HG03469 (cell line): ENCODE results near the gene MTX3.

Source experiments
- ATAC-seq: cut with Tn5 transposase; IDR thresholded peaks from one replicate; pipeline ENCODE4 v1.9.1; 2021; ENCODE audit warnings: mild to moderate bottlenecking, moderate library complexity, moderate number of reproducible peaks; ENCODE audit not compliant: unreplicated experiment

The MTX3 gene, protein sequence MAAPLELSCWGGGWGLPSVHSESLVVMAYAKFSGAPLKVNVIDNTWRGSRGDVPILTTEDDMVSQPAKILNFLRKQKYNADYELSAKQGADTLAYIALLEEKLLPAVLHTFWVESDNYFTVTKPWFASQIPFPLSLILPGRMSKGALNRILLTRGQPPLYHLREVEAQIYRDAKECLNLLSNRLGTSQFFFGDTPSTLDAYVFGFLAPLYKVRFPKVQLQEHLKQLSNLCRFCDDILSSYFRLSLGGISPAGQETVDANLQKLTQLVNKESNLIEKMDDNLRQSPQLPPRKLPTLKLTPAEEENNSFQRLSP

DNA sequence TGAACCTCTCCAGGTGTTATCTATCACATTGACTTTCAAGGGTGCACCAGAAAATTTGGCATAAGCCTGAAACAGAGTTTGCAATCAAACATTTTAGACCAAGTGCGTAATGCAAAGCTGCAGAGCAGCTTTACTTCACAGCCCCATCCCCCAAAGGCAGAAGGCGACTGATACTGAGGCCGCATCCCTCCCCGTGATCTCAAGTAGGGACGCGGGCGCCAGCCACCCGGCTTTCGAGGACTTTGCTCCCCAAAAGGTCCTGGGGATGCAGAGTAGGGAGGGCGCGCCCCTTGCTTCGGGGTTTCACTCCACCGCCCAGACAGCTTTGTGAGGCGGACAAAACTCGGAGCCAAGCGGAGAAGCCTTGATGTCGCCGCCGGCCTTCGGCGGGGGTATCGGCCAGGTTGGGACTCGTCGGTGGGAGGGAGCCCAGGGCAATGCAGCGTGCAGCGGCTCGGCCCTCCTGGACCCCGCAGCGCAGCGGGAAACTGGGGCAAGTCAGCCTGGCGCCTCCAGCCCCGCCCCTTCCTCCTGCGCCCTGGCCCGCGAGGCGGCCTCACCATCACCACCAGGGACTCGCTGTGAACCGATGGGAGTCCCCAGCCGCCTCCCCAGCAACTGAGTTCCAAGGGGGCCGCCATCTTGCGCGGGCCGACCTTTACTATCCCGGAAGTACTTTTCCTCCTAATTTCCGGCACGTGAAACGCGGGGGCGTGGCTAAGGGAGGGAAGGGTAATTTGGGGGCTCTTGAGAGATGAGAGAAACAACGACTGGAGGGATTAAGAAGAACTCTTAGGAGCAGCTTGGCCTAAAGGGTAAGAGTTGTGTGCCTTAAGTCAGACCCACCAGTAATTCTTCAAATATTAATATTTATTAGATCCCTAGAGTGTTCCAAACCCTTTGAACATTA lies at the start of gene MTX3:
Gene MTX3 (minus strand): TSS at position 665 of the 910 bp plus-strand sequence. CDS start 24 bp downstream, at position 641.
- ATAC-seq: peak; percentile 66

DNA sequence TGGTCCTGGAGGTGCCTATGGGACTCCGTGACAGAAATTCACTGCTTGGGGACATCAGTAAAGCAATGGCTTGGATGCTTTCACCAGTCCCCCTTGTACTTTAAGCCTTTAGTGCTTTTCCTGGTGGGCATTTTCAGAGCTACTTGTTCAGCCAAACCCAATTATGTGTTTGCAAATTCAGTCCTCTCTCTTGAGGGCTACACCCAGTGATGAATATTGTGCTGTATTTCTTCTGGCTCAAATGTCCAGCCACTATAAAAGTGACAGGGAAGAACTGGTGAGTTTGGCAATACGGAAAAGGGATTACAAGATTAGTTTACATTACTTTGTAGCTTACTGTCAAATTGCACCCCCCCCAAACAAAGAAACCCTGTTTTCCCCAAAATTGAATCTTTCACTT lies 48.6 kb upstream of the MTX3 start:
- ATAC-seq: no peak

DNA sequence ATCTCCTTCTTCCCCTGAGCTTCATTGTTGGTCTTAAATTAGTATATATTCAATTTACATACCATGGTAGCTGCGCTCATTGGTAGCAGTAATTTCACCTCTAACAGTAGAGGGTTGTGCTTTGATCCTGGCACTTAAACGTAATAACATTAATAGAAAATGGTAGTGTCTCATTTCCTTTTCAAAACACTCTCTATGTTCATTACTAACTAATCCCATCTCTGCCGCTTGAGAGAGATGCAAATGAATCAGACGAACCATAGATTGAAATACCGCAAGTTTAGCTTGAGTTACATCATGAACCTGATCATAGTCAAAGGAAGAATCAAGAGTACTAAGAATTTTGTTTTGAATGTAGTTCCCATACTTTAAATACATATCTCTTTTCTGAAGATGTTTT lies 46.3 kb upstream of the MTX3 start:
- ATAC-seq: no peak

DNA sequence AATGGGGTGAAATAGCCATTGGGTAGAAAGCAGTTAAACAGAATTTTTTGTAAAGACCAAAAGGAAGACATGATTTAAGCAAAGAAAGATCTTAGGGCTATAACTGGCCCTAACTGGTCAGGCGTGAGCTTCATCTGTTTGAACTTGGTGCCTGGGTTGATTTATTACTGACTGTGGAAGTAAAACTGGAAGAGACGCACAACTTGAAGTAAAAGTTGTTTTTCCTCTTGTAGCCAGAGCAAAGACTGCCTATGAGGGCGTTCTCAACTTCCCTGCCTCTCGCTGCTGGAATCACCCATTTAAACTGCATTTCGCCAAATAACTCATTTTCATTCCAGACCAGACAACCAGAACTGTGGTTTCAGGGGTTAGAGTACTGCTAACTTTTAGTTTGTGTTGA lies 45.6 kb upstream of the MTX3 start:
- ATAC-seq: no peak

DNA sequence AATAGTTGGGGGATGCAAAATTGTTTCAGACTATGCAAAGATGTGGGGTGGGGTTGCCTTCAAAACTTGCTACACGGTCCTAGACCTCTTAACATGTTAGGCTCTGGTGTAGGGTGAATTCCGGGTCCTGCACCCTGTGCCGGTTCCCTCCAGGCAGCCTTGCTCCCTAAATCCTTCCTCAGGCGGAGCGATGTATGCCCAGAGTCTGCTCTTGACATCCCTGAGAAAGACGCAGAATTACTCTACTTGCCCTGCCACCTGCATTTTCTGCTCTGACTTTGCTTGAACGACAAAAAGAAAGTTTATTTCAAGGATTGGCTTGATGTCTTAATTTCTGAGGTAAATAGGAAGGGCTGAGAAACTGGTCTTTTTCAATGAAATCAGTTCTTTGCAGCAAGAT lies 44.8 kb upstream of the MTX3 start:
- no peak for ATAC-seq

DNA sequence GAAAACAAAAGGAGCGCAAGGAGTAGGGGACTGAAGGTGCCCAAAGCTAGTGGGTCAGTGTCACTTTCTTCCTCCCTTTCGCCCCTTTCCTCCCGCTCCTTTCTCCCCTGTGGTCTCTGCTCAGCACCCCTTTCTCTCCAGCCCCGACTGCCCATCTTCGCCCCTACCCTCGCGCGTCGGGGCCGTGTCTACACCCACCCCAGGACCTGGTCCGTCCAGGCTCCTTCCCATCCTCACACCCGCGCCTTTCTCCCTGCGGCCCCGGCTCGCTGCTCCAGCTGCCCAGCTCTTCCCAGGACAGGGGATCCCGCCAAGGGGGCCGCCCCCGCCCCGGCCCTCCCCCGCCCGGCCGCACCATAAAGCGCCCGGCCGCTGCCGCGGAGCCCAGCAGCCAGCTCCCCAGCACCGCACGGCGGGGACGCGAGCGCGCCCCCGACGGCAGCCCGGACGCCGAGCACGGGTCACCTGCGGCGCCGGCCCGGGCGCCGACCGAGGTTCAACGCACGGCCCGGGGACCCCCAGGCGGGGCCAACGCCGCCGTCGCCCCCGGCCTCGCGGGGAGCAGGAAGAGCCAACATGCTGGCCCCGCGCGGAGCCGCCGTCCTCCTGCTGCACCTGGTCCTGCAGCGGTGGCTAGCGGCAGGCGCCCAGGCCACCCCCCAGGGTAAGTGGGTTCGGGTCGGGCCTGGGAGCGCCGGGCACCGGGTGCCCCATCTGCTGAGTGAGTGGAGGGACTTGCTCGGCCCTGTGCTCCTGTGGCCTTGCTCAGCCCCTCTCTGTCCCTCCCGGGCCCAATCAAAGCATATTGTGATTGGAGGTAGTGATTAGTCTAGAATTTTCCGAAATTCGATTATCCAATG lies 44.1 kb upstream of the MTX3 start, which contains the start of gene THBS4:
Gene THBS4 (plus strand): TSS at position 387 of the 860 bp plus-strand sequence. CDS start 190 bp downstream, at position 577.
- ATAC-seq: no peak

DNA sequence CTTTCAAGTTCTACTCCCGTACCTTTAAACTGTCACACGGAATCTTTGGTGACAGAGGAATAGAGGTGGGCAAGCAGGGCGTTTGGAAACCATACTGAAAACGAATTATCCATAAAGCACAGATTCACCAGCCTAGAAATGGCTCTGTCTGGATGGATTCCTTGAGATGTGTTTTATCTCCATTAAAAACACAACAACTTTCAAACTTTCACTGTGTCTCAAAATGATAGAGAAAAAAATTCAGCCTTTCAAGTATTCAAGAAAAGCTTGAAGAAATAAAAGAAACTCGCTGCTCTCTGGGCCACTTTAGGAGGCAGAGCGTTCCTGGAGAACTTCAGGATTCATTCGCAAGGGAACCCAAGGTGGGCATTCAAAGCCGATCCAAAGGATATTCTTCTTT lies 43.5 kb upstream of the MTX3 start:
- no peak for ATAC-seq

DNA sequence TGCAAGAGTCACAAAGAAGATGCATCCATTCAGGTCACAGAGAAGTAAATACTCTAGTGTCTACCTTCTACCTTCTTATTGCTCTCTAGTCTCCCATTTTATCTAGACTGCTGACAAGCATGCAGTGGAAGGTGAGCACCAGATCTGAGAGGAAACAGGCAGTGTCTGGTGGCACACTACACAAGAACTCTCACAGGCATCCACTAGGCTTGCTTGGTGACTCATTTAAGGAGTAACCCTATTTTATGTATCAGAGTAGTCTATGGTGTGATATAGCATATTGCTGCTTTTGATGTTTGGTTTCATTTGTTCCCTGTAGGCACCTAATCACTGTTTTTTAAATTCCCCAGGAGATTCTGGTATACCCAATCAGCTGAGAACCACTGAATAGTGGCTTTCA lies 42.5 kb upstream of the MTX3 start:
- no peak for ATAC-seq

DNA sequence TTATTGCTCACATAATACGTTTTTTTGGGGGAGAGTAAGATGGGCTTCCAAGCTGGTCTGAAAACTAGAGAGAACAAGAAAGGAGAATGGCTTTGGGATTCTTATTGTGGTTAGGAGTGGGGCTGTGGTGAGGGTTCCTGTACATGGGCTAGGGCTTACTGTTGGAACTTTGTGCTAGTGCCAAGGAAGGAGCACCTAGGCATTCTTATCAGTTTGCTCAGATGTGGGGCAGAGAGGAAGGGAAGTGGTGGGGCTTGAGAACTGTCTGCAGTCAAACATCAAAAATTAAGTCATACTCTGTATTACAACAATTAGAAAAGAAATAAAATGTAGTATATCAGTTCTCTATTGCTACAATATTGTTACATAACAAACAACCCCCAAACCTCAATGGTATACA lies 40.0 kb upstream of the MTX3 start:
- ATAC-seq: no peak

DNA sequence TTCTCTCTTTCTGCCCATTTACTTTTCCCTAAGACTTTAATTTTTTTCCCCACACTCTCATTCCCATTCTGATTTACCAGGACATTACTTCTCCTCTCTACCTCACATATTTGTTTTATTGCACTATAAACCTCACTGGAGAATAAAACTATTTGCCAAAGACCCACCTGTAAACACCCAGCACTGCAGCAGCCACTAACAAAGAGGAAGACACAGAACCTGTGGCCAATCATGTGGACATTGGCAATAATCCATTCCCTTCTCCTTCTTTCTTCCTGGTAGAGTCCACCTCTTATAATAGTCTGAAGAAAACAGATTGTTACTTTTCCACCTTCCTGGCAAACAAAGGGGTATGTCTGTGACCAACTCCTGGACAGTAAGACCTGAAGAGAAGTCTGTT lies 35.8 kb upstream of the MTX3 start:
- no peak for ATAC-seq

DNA sequence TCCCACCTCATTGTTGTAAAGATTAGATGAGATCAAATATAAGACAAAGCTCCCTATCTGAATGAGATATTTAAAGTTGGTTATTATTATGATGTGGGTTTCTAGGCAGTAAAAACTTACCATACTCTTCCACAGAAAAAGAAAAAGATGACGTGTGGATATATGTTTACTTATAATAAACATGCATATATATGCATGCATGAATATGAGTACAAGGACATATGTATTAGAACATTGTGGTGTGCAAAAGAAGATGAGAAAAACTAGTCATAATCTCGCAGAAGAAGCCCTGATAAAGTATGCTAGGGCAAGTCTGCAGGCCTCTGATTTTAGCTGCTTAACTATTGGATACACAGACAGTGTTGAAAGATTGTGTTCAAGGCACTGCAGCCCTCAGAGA lies 34.0 kb upstream of the MTX3 start:
- no peak for ATAC-seq

DNA sequence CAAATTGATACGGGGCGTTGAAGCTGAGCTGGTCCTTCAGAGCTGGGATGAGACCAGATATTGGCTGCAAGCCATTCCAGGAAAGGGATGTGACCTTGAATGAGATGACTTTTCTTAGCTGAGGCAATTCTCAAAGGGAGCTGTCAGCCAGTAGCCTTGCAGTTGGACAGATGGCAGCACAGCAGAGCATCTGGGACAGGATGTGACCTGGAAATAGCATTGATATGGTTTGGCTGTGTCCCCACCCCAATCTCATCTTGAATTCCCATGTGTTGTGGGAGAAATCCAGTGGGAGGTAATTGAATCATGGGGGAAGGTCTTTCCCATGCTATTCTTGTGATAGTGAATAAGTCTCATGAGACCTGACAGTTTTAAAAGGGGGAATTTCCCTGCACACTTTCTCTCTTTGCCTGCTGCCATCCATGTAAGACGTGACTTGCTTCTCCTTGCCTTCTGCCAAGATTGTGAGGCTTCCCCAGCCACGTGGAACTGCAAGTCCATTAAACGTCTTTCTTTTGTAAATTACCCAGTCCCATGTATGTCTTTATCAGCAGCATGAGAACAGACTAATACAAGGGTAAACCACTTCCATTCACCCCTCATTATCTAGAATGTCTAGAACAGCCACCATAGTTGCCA lies 19.8 kb upstream of the MTX3 start:
- no peak for ATAC-seq

DNA sequence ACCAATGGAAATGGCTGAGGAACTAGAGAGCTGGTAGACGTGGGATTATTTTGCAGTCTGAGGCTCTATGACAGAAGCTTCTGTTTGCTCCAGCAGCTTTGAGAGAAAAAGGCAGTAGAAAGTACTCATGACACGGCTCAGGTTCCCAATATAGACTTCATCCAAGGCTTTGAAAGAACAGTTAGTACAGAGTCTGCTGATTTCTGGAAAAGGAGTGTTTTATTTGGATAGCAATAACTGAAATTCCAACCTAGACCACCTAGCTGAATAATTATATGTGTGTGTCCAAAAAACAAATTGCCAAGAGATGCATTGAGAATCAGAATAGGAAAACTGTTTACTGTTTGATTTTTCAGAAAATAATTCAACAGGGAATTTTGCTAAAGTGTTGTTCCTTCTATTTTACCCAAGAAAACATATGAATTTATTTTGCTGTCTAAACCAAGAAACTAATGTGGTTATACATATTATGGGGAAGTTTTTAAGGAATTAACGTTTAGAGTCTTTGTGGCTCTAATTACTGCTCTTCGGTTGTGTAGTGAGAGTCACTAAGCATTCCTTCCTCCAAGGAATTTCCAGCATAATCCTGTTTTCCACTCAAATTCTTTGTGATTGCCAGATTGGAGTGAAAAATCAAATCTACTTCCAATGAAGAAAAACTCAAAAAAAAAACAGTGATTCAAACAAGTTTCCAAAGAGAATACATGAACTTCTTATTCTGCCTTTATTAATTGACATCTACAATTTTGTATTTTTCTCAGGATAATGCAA lies 18.1 kb upstream of the MTX3 start:
- no peak for ATAC-seq

DNA sequence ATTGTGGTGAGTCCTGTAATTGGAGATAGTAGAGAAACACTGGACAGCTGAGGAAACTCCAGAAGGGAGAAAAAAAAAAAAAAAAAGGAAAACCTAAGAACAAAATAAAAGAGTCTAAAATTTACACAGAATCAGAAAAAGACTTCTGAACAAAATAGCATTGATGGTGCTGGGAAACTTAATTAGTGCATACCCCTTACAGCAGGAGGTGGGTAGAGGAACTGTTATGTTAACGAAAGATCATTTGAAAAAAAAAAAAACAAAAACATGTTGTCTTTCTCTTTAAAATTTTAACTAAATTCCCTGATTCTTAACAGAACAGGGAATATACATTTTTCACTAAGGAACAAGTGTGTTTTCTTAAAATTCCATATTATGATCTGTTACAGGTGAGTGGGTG lies 11.6 kb upstream of the MTX3 start:
- ATAC-seq: no peak

DNA sequence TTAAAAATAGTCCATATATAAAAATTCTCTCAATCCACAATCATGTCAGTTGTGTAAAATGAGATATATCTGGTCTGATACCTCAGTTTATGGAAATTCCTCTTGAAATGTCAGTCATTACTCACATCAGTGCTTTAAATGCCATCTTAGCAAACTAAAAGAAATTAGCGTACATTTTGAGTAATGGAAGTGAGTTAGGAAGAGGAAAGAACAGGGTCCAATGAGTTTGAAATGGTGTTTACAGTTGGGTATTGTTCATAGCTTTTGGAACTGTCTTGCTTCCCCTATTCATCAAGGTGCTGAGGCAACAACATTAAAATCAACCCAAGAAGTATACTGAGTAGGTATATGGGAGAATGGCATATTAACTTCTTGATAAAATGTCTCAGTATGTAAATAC lies 8.7 kb upstream of the MTX3 start:
- ATAC-seq: no peak

DNA sequence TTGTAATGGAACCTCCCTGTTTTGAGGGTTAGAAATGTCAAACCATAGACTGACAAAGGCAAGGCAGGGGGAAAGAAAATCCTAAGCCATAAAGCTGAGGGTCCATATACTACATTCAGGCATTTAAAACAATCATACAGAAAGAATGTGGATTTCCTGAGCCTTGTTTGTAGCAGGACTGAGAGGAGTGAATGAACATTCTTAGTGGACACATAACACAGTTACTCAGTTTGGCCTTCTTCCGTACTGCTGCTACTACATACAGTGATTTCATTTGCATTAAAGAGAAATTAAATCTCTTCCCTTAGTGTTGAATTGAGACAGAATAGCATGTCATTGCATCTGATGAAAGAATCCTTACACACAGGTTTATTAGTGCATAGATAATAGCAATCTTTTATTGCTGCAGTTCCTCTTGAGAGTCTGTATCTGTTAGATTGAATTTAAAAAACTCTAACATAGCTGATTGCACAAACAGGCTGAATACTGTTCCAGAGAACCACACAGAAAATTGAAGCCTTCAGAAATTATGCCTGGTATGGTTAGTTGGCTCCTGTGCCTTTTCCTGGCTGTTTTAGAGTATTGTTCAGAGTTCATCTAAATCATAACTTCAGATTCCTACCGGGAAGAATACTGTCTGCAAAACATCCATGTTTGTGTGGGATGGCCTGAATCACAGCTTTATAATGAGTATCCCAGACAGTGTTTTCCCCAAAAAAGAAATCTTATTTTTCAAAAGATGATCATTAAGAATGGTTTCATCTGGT lies 2.0 kb upstream of the MTX3 start:
- no peak for ATAC-seq

DNA sequence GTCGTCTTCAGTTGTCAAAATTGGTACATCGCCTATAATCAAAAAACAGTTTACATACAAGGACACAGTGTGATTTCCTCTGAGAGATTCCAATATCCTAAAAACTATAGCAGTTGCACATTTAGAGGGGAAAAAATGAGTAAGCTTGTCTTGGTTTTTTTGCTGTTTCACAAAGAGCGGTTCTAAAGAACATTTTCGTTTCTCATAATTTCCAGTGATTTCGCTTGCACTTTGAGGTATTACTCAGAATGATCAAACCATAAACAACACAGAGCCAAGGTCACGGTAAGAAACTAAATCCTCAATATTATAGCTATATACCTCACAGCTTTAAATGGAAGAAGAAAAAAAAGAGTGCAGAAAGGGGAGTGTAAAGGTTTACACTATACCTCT lies 861 bp downstream of the MTX3 start:
- peak; percentile 30 for ATAC-seq

DNA sequence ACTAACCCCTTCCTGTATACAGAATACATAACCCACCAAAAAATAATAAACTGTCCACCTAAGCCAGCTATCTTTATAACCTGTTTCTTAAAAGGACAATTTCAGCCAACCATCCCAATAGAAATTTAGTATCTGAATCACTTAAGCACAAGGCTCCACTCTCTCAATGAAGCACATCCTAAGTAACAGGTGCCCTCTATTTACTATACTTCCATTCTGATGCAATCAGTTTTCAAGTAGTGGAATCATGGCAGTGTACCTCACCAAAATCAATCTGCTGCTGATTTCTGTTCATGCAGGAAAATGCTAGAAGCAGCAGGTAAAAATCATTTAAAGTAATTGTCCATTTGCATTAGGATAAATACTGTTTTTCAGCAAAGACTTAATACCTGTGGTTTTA lies 4.8 kb downstream of the MTX3 start:
- no peak for ATAC-seq

DNA sequence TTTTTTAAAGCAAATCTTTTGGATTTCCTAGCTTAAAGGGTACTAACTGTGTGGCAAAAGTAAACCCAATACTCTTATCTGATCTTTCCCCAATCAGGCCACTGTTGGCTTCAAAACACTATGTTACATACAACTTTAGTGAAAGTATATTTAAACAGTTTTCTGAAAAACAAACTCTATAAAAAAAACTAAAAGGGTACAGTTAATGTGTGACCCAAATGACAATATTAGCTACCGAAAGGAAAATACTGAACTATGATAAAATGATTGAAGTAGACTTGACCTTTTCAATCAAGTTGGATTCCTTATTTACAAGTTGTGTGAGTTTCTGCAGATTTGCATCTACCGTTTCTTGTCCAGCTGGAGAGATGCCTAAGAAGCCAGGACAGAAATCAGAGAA lies 5.8 kb downstream of the MTX3 start:
- ATAC-seq: no peak
